T-helper 2 cell treated with Interferon-gamma antibody and Interleukin-4, amounts not matched to agents 5 μg/mL and 100 μg/mL, for 36 hours (primary cell): Measurements from ENCODE around the gene RBFOX1.

Experiments
- DNase-seq: peaks from one replicate; pipeline ENCODE4 v3.0.0; 2021; ENCODE audit warnings: low spot score
- H3K27ac Mint-ChIP-seq: one replicate; pipeline ENCODE4 v1.8.0; 2021; ENCODE audit warnings: mild to moderate bottlenecking, mixed read lengths
- H3K27me3 Mint-ChIP-seq: one replicate; pipeline ENCODE4 v1.8.0; 2021; ENCODE audit warnings: low read depth, mixed read lengths
- H3K36me3 Mint-ChIP-seq: one replicate; pipeline ENCODE4 v1.8.0; 2021; ENCODE audit warnings: low read depth, mixed read lengths
- H3K4me1 Mint-ChIP-seq: one replicate; pipeline ENCODE4 v1.8.0; 2021; ENCODE audit warnings: low read depth, mixed read lengths
- H3K4me3 Mint-ChIP-seq: one replicate; pipeline ENCODE4 v1.8.0; 2022; ENCODE audit warnings: mild to moderate bottlenecking, moderate library complexity, mixed read lengths
- H3K9me3 Mint-ChIP-seq: one replicate; pipeline ENCODE4 v1.8.0; 2021; ENCODE audit warnings: mixed read lengths

The RBFOX1 gene

GRCh38 chr16:7397901-7398300, 65.3 kb downstream of the RBFOX1 start:
- Mint-ChIP-seq H3K9me3 (peaks cover 24% of the 10 kb centered on the region), H3K27ac (no peak overlapping the region), H3K4me3 (no peak overlapping the region), H3K27me3 (no peaks in the 10 kb centered on the region), H3K36me3 (no peaks in the 10 kb centered on the region), H3K4me1 (no peaks in the 10 kb centered on the region)
- no peak for DNase-seq

- Mint-ChIP-seq H3K36me3 (no peaks in the 10 kb centered on the region), H3K9me3 (peaks cover 26% of the 10 kb centered on the region), H3K4me3 (no peak overlapping the region), H3K27me3 (no peaks in the 10 kb centered on the region), H3K4me1 (no peaks in the 10 kb centered on the region), H3K27ac (no peak overlapping the region)
- no peak for DNase-seq
Measured at GRCh38 chr16:7398536-7398935, 65.9 kb downstream of the RBFOX1 start.

- Mint-ChIP-seq H3K27ac (no peak overlapping the region), H3K4me1 (no peaks in the 10 kb centered on the region), H3K27me3 (no peaks in the 10 kb centered on the region), H3K4me3 (no peak overlapping the region), H3K9me3 (peaks cover 23% of the 10 kb centered on the region), H3K36me3 (no peaks in the 10 kb centered on the region)
- no peak for DNase-seq
Measured at GRCh38 chr16:7399296-7399695, 66.7 kb downstream of the RBFOX1 start.

GRCh38 chr16:7400117-7400890, 67.7 kb downstream of the RBFOX1 start:
- no peaks in the 10 kb centered on the region for H3K27me3 Mint-ChIP-seq

GRCh38 chr16:7404217-7404616, 71.6 kb downstream of the RBFOX1 start:
- no peaks in the 10 kb centered on the region for H3K36me3 Mint-ChIP-seq

More at GRCh38 chr16:7400117-7400890, 67.7 kb downstream of the RBFOX1 start:
- no peak for DNase-seq
- H3K36me3 Mint-ChIP-seq, result no peaks in the 10 kb centered on the region
- no peak overlapping the region for H3K4me3 Mint-ChIP-seq
- no peak overlapping the region for H3K27ac Mint-ChIP-seq
- H3K4me1 Mint-ChIP-seq, result no peaks in the 10 kb centered on the region
- H3K9me3 Mint-ChIP-seq, result peaks cover 18% of the 10 kb centered on the region

GRCh38 chr16:7405166-7405565, 72.5 kb downstream of the RBFOX1 start:
- Mint-ChIP-seq H3K36me3 (no peaks in the 10 kb centered on the region), H3K27me3 (no peaks in the 10 kb centered on the region)

More at GRCh38 chr16:7404217-7404616, 71.6 kb downstream of the RBFOX1 start:
- no peak for DNase-seq
- Mint-ChIP-seq H3K9me3 (peaks cover 41% of the 10 kb centered on the region), H3K4me1 (no peaks in the 10 kb centered on the region), H3K4me3 (no peak overlapping the region), H3K27ac (no peak overlapping the region), H3K27me3 (no peaks in the 10 kb centered on the region)

GRCh38 chr16:7408700-7409365, 76.2 kb downstream of the RBFOX1 start:
- peaks cover 40% of the 10 kb centered on the region for H3K9me3 Mint-ChIP-seq
- H3K27ac Mint-ChIP-seq, result no peak overlapping the region
- no peak overlapping the region for H3K4me3 Mint-ChIP-seq
- H3K27me3 Mint-ChIP-seq, result no peaks in the 10 kb centered on the region
- no peak for DNase-seq
- no peaks in the 10 kb centered on the region for H3K36me3 Mint-ChIP-seq
- H3K4me1 Mint-ChIP-seq, result no peaks in the 10 kb centered on the region

More at GRCh38 chr16:7405166-7405565, 72.5 kb downstream of the RBFOX1 start:
- DNase-seq, result no peak
- Mint-ChIP-seq H3K27ac (no peak overlapping the region), H3K4me1 (no peaks in the 10 kb centered on the region), H3K4me3 (no peak overlapping the region), H3K9me3 (peaks cover 36% of the 10 kb centered on the region)

- no peaks in the 10 kb centered on the region for H3K36me3 Mint-ChIP-seq
- no peaks in the 10 kb centered on the region for H3K27me3 Mint-ChIP-seq
- peaks cover 27% of the 10 kb centered on the region for H3K9me3 Mint-ChIP-seq
- no peak for DNase-seq
- no peak overlapping the region for H3K4me3 Mint-ChIP-seq
- no peak overlapping the region for H3K27ac Mint-ChIP-seq
- no peaks in the 10 kb centered on the region for H3K4me1 Mint-ChIP-seq
Measured at GRCh38 chr16:7419441-7419840, 86.8 kb downstream of the RBFOX1 start.

GRCh38 chr16:7420079-7420478, 87.4 kb downstream of the RBFOX1 start:
- Mint-ChIP-seq H3K9me3 (peaks cover 32% of the 10 kb centered on the region), H3K27ac (no peak overlapping the region), H3K36me3 (no peaks in the 10 kb centered on the region), H3K4me3 (no peak overlapping the region), H3K27me3 (no peaks in the 10 kb centered on the region), H3K4me1 (no peaks in the 10 kb centered on the region)
- DNase-seq, result no peak

- H3K36me3 Mint-ChIP-seq, result no peaks in the 10 kb centered on the region
- no peaks in the 10 kb centered on the region for H3K27me3 Mint-ChIP-seq
- H3K9me3 Mint-ChIP-seq, result peaks cover 35% of the 10 kb centered on the region
- DNase-seq, result no peak
- no peaks in the 10 kb centered on the region for H3K4me1 Mint-ChIP-seq
- H3K4me3 Mint-ChIP-seq, result no peak overlapping the region
- no peak overlapping the region for H3K27ac Mint-ChIP-seq
Measured at GRCh38 chr16:7420843-7421242, 88.2 kb downstream of the RBFOX1 start.

- Mint-ChIP-seq H3K4me3 (no peak overlapping the region), H3K27me3 (no peaks in the 10 kb centered on the region), H3K27ac (no peak overlapping the region), H3K9me3 (peaks cover 34% of the 10 kb centered on the region), H3K36me3 (no peaks in the 10 kb centered on the region), H3K4me1 (no peaks in the 10 kb centered on the region)
- no peak for DNase-seq
Measured at GRCh38 chr16:7421578-7421977, 88.9 kb downstream of the RBFOX1 start.

- Mint-ChIP-seq H3K27ac (no peak overlapping the region), H3K4me3 (no peak overlapping the region)
Measured at GRCh38 chr16:7422036-7422888, 89.6 kb downstream of the RBFOX1 start.

GRCh38 chr16:7423434-7424044, 90.9 kb downstream of the RBFOX1 start:
- no peak for DNase-seq
- H3K9me3 Mint-ChIP-seq, result peaks cover 30% of the 10 kb centered on the region

More at GRCh38 chr16:7422036-7422888, 89.6 kb downstream of the RBFOX1 start:
- Mint-ChIP-seq H3K9me3 (peaks cover 36% of the 10 kb centered on the region), H3K36me3 (no peaks in the 10 kb centered on the region), H3K27me3 (no peaks in the 10 kb centered on the region), H3K4me1 (no peaks in the 10 kb centered on the region)
- no peak for DNase-seq

More at GRCh38 chr16:7423434-7424044, 90.9 kb downstream of the RBFOX1 start:
- Mint-ChIP-seq H3K4me3 (no peak overlapping the region), H3K4me1 (no peaks in the 10 kb centered on the region), H3K27me3 (no peaks in the 10 kb centered on the region), H3K36me3 (no peaks in the 10 kb centered on the region), H3K27ac (no peak overlapping the region)
